HG03342 (cell line): ENCODE measurements around the gene LRRC15.
A peak's percentile ranks its signal among the peaks of the same experiment; 100 is the strongest.

Experiments used
- ATAC-seq: cut with Tn5 transposase; IDR thresholded peaks from one replicate; pipeline ENCODE4 v1.9.1; 2021; ENCODE audit warnings: mild to moderate bottlenecking, moderate library complexity; ENCODE audit not compliant: unreplicated experiment

Gene LRRC15

DNA sequence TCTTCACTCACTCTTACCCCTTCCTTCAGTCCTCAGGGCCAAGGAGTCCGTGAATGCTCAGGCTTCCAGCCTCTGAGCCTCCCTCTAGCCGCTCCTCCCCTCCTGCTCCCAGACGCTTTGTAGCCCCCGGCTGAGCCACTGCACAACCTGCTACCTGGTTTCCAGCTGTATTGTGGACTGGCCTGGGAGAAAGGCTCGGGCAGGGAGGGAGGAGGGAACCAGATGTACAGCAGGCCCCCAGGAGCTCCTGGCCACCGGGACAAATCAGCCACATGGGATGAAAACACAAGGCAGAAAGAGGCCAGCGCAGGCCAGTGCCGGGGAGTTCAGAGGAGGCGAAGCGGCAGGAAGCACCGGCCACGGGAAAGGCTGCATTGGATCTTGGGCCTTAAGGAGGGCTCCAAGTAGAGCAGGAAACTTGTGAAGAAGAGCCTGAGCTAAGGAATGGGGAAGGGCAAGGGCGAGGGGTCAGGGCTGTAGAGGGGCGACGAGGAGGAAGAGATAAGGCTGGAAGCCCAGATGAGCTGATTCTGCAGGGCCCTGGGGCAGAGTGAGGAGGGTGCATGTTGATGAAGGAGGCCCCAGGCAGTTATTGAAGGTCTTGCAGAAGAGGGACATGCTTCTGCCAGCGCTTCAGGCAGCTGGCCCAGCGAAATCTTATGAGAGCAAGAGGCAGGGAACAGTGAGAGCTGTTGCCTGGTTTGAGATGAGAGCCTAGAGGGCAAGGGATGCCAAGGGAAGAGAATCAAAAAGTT, 32.8 kb downstream of the LRRC15 start:
- ATAC-seq, result no peak

DNA sequence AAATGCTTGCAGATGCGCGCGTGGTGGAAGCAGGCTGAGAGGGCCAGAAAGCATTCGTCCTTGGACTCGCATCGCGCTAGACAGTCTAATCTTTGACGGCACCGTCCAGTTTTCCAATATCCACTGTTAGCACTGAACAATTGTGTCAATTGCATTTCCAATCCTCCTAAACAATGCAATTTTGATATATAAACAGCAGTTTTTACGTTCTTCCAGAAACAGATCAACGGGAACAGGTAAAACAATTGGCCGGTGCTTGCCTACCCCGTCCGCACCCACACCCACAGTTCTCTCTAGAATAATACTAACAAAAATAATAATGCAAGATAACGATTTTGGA, 35.6 kb downstream of the LRRC15 start:
- ATAC-seq, result no peak

GRCh38 chr3:194333212-194333980, 36.1 kb downstream of the LRRC15 start:
- ATAC-seq, result peak; percentile 86

- no peak for ATAC-seq
These were observed 36.7 kb downstream of the LRRC15 start for GRCh38 chr3:194332858-194333211.

DNA sequence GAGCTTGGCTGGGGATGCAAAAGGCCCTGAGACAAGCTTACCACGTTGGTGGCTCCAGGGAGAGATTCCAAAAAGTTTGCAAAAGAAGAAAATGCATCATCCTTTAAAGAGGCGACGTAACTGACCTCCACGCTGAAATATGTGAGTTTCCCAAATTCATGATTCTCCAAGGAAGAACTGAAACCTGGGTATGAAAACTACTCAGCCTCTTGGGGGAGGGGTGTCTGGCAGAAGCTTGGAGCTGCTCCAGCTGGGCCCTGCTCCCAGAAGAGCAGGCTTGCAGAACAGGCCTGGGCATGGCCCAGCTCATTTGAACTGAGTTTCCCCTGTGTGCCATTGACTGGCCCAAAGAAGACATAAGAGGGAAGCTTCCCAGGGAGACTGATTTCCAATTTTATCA, 39.0 kb downstream of the LRRC15 start:
- ATAC-seq, result no peak

GRCh38 chr3:194330160-194330559, 39.4 kb downstream of the LRRC15 start:
- no peak for ATAC-seq

DNA sequence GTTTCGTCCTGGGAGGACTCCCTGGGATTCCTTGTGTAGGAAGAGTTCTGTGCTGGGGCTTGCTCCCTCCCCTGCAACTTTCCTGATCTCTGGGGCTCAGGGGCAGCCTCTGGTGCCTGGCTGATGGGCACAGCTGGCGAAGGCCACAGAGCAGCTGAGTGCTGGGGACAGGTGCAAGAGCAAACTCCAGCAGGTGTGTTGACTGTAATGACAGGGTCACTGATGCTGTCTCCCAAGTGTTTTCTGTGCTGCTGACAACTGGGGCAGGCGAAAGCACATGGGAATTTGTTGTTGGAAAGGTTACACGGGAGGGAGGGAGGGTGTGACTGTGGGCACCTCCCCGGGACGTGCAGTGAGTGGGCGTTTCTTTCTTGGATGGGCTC, 40.0 kb downstream of the LRRC15 start:
- no peak for ATAC-seq

DNA sequence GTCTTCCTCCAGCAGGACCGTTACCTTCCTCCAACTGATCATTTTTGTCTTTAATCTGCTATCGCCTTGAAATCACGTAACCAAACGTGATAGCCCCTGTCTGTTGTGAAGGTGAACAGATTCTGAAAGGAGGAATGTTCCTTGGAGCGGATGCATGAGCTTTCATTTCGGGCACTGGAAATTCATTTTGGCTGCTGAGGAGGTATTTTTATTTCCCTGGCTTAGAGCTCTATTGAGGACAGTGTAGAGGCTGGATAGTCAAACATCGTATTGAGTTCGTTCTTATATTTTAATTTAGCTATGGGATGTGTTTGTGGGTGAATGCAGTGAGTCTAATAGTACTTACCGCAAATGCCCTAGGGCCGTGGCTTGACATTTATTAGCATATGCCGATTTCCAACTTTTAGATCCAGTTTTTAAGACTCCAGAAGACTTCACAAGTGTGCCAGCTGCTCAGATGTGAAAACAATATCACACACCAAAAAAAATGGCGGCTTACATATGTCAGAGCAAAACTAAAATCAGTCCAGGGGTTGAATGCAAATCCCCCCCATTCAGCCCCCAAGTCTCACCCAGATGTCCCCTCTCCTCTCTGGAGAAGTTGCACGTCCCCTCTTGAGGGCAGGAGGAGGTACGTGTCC, 40.5 kb downstream of the LRRC15 start:
- no peak for ATAC-seq

DNA sequence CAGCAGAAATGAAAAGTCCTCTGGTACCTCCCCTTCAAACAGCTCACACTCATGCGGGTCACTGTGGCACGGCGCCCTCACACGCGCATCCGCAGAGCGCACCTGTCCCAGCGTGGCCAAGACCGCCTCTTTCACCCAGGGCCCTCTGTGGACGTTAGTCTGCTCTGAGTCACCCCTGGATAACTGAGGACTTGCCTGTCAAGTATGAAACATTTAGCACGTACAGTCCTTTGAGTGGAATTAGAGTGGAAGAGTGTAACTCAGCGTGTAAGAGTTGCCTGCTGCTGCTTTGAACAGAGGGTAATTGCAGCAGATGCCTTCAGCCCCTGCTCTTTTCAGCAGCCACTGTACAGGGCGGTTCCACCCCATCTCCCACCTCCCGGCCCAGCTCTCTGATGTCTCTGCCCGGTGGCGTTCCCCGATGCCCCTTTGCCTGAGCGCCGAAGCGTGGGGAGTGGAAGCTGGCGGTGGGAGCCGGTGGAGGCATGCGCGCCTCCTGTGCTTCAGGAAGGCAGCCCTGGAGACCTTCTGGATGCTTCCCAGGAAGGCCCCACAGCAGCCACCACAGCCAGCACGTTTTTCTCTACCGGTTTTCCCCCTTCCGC, 41.4 kb downstream of the LRRC15 start:
- no peak for ATAC-seq

GRCh38 chr3:194327218-194328052, 42.1 kb downstream of the LRRC15 start:
- no peak for ATAC-seq

DNA sequence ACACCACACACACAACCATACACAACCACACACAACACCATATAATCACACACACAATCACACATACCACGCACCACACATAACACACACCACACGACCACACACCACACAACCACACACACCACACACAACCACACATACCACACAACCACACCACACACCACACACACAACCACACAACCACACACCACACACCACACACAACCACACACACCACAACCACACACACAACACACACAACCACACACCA, 42.6 kb downstream of the LRRC15 start:
- no peak for ATAC-seq

GRCh38 chr3:194326192-194326967, 43.2 kb downstream of the LRRC15 start:
- ATAC-seq, result no peak

GRCh38 chr3:194325424-194326153, 44.0 kb downstream of the LRRC15 start:
- no peak for ATAC-seq

GRCh38 chr3:194324823-194325327, 44.7 kb downstream of the LRRC15 start:
- no peak for ATAC-seq

DNA sequence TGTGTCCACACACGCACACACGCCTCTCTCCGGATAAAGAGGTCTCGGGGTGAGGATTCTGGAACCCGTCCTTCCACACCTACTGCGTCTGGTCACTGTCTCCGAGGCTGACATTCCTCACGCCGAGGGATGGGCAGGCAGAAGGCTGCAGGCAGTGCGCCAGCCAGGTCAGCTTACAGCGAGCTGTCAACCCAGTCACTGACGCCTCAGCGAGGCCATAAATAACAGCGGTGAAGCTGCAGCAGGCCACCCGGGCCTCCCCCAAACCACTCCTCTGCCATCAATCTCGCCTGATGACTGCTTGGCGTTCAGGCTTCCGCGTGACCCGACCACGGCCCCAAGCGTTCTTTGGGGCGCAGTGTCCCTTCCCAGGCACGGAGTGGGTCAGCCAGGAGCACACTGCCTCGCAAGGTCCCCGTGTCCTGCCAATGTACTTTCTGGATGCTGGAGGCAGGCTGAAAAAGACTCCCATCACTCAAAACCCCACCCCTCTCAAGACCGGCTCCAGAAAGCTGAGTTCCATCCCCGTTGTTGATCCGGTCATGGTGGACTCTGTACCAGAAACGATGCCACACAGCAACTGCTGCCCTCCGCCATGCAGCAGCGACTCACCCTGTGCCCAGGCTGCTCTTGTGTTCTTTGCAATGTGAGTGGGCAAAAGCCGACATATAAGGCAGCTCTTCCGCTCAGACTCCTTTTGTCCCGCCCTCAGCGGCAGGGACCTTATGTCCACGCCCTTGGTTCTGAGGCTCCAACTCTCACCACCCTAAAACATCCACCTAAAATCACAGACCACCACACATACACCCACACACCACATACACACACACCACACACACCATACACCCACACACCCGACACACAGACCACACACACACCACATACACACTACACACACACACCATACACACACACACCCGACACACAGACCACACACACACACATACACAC, 45.5 kb downstream of the LRRC15 start:
- ATAC-seq, result peak; percentile 44

- no peak for ATAC-seq
These were observed 46.8 kb downstream of the LRRC15 start for GRCh38 chr3:194322678-194323211.

DNA sequence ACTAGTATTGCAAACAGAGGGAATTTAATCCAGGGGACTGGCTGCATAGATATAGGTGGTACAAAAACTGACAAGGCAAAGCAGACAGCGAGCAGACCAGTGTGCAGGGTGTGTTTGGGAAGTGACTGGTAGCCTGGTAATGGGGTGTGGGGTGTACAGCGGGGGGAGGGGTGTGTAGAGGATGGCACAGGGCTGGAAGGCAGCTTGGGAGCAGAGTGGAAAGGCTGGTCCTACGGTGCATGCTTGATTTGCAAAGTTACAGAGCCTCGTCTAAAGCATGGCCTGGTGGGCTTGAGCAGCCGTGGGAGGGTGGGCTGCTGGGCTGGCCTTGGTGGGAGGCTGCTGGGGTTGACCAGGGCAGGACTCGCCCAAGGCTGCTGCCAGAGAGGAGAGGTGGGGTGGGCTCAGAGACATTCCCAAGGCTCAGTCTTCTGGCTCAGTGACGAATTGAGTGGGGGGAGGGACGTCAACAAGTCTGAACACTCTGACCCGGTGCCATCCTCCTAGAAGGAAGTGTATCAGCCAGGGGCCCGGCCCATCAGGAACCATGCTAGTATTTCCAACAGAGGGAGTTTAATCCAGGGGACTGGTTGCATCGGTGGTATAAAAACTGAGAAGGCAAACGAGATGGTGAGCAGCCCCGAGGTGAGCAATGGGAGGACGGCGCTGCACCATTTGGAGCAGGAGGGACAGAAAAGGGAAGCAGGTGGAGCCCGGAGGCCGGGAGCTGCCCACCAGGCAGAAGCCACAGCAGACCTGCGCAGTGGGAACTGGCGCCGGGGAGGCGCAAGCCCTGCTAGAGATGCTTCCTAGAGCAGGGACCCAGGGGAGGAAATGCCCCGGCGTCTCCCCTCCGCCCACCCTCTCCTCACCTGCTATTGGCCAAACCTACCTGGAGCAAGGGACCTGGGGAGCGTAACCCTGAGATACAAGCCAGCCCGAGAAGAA, 47.6 kb downstream of the LRRC15 start:
- no peak for ATAC-seq
